Measurements from ENCODE around the gene MICAL2. TPM values are rescaled to one million over a fixed set of nuclear protein-coding genes. Genes with fewer than 3 reads are reported as not detected.

Gene MICAL2
- total RNA-seq, 1 experiment from 2014 or later = 62.9 TPM

- no peak overlapping the region for H3K4me3 ChIP-seq (ENCODE audit: low read length)
- no peaks in the 10 kb centered on the region for H3K4me1 ChIP-seq (ENCODE audit: insufficient read depth, low read length)
- H3K9me2 ChIP-seq (replicated peaks; ENCODE audit: low read length) = no peaks in the 10 kb centered on the region
- TF ChIP-seq EZH2phosphoT487 (IDR thresholded peaks at IDR 0.05; ENCODE audit: borderline replicate concordance, low read length) = no peak
- TF ChIP-seq EZH2 (IDR thresholded peaks at IDR 0.05; ENCODE audit: low read length, unreplicated experiment) = no peak
- TF ChIP-seq CTCF (conservative IDR thresholded peaks at IDR 0.05; ENCODE audit: low read depth, low read length) = no peak
- H3F3A ChIP-seq (ENCODE audit: low read length, unreplicated experiment) = no peaks in the 10 kb centered on the region
- intact Hi-C loops (cut with micrococcal nuclease) = loop anchor here (2.0 kb wide), 1 partner anchor 57 kb away; no protein-coding TSS in a partner anchor
- H3K36me3 ChIP-seq (ENCODE audit: low read depth, low read length) = no peaks in the 10 kb centered on the region
- no peaks in the 10 kb centered on the region for H3K9me3 ChIP-seq (ENCODE audit: low read length)
- H3K27ac ChIP-seq (ENCODE audit: low read length) = no peak overlapping the region
- no TSS peak for BruUV-seq (replicated peaks)
- DNase-seq (no peak), ATAC-seq (no peak)
- no peak overlapping the region for H2AFZ ChIP-seq (ENCODE audit: low read length)
- H3K4me2 ChIP-seq (ENCODE audit: low read length) = no peak overlapping the region
- H3K27me3 ChIP-seq (ENCODE audit: low read length) = no peaks in the 10 kb centered on the region
- POLR2A ChIA-PET (ENCODE audit: unreplicated experiment) = no interaction called here
- no peaks in the 10 kb centered on the region for H3K79me2 ChIP-seq (ENCODE audit: low read length)
- H4K20me1 ChIP-seq (ENCODE audit: low read length) = no peaks in the 10 kb centered on the region
- no peak overlapping the region for H3K9ac ChIP-seq (ENCODE audit: low read length)
- CTCF ChIA-PET = interaction anchor here (0.8 kb wide), 1 partner anchor 56 kb away, joined by 4 read pairs; no protein-coding TSS in a partner anchor
These were observed 6.8 kb upstream of the MICAL2 start for GRCh38 chr11:12103411-12104225.

- no peaks in the 10 kb centered on the region for H3F3A ChIP-seq (ENCODE audit: low read length, unreplicated experiment)
- ATAC-seq = no peak
- CTCF ChIA-PET = no interaction called here
These were observed 4.9 kb upstream of the MICAL2 start for GRCh38 chr11:12105471-12105870.

More at GRCh38 chr11:12105471-12105870, 4.9 kb upstream of the MICAL2 start:
- Histone ChIP-seq H3K4me1 (ENCODE audit: insufficient read depth, low read length) (peaks cover 8% of the 10 kb centered on the region), H2AFZ (ENCODE audit: low read length) (no peak overlapping the region), H4K20me1 (ENCODE audit: low read length) (no peaks in the 10 kb centered on the region), H3K36me3 (ENCODE audit: low read depth, low read length) (no peaks in the 10 kb centered on the region), H3K4me2 (ENCODE audit: low read length) (no peak overlapping the region), H3K9me3 (ENCODE audit: low read length) (no peaks in the 10 kb centered on the region), H3K27me3 (ENCODE audit: low read length) (no peaks in the 10 kb centered on the region), H3K79me2 (ENCODE audit: low read length) (no peaks in the 10 kb centered on the region), H3K9me2 (replicated peaks; ENCODE audit: low read length) (no peaks in the 10 kb centered on the region), H3K9ac (ENCODE audit: low read length) (no peak overlapping the region), H3K27ac (ENCODE audit: low read length) (no peak overlapping the region), H3K4me3 (ENCODE audit: low read length) (no peak overlapping the region)
- POLR2A ChIA-PET (ENCODE audit: unreplicated experiment) = no interaction called here
- intact Hi-C loops (cut with micrococcal nuclease) = no loop called here
- BruUV-seq (replicated peaks) = no TSS peak
- no peak for DNase-seq
- TF ChIP-seq CTCF (conservative IDR thresholded peaks at IDR 0.05; ENCODE audit: low read depth, low read length) (no peak), EZH2 (IDR thresholded peaks at IDR 0.05; ENCODE audit: low read length, unreplicated experiment) (no peak), EZH2phosphoT487 (IDR thresholded peaks at IDR 0.05; ENCODE audit: borderline replicate concordance, low read length) (no peak)

Data from PC-3 (cell line).